HUES48 (cell line): ENCODE results near the gene RAMP1.
A peak's percentile ranks its signal among the peaks of the same experiment; 100 is the strongest.
"Not testable (repeated sequence)": the region's sequence is repeated elsewhere in the genome, so short reads cannot be mapped to it uniquely, and the experiment has no call there.

Experiments
- H3K27ac ChIP-seq: one replicate; pipeline ENCODE4 v1.7.0; 2013; ENCODE audit warnings: low read depth, low read length, inconsistent platforms
- H3K27me3 ChIP-seq: 2 replicates; pipeline ENCODE4 v1.6.1; 2013; ENCODE audit warnings: mild to moderate bottlenecking, low read length; ENCODE audit not compliant: control insufficient read depth, insufficient read depth
- H3K36me3 ChIP-seq: 2 replicates; pipeline ENCODE4 v1.6.1; 2013; ENCODE audit warnings: low read length; ENCODE audit not compliant: control insufficient read depth, insufficient read depth
- H3K4me1 ChIP-seq: 2 replicates; pipeline ENCODE4 v1.6.1; 2013; ENCODE audit warnings: mild to moderate bottlenecking, low read length; ENCODE audit not compliant: control insufficient read depth, insufficient read depth
- H3K4me3 ChIP-seq: 2 replicates; pipeline ENCODE4 v1.5.1; 2013; ENCODE audit warnings: mild to moderate bottlenecking, low read depth, low read length
- H3K9ac ChIP-seq: 2 replicates; pipeline ENCODE4 v1.6.1; 2013; ENCODE audit warnings: mild to moderate bottlenecking, low read depth, low read length, moderate library complexity
- H3K9me3 ChIP-seq: 2 replicates; pipeline ENCODE4 v1.6.1; 2013; ENCODE audit warnings: low read length; ENCODE audit not compliant: control insufficient read depth, insufficient read depth

Gene RAMP1

GRCh38 chr2:237941239-237941638, 81.8 kb downstream of the RAMP1 start:
- Histone ChIP-seq H3K27me3 (no peaks in the 10 kb centered on the region), H3K27ac (no peak overlapping the region), H3K9ac (no peak overlapping the region), H3K36me3 (no peaks in the 10 kb centered on the region), H3K4me3 (no peak overlapping the region), H3K4me1 (no peaks in the 10 kb centered on the region), H3K9me3 (peaks cover 13% of the 10 kb centered on the region)

GRCh38 chr2:237942513-237942899, 83.1 kb downstream of the RAMP1 start:
- no peak overlapping the region for H3K4me3 ChIP-seq
- no peaks in the 10 kb centered on the region for H3K27me3 ChIP-seq
- H3K27ac ChIP-seq = no peak overlapping the region
- H3K36me3 ChIP-seq = no peaks in the 10 kb centered on the region
- no peaks in the 10 kb centered on the region for H3K4me1 ChIP-seq
- no peak overlapping the region for H3K9ac ChIP-seq
- H3K9me3 ChIP-seq = peaks cover 13% of the 10 kb centered on the region

GRCh38 chr2:237943395-237944094, 84.1 kb downstream of the RAMP1 start:
- no peaks in the 10 kb centered on the region for H3K4me1 ChIP-seq
- H3K9ac ChIP-seq = no peak overlapping the region
- no peak overlapping the region for H3K27ac ChIP-seq
- H3K36me3 ChIP-seq = no peaks in the 10 kb centered on the region
- no peak overlapping the region for H3K4me3 ChIP-seq
- no peaks in the 10 kb centered on the region for H3K27me3 ChIP-seq
- H3K9me3 ChIP-seq = peaks cover 13% of the 10 kb centered on the region

DNA sequence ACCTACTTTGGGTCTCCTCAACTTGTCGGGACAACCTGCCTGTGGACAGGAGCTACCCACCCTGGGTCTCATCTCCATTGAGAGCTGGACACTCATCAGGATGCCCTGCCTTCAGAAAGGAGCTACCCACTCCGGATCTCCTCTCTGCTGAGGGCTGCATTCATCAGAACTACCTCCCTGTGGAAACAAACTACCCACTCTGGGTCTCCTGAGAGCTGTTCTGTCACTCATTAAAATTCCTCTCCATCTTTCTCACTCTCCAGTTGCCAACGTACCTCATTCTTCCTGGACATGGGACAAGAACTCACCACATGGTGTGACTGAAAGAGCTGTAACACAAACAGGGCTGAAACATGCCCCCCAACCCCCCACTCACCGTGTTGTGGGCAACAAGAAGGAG, 84.9 kb downstream of the RAMP1 start:
- no peak overlapping the region for H3K4me3 ChIP-seq
- no peaks in the 10 kb centered on the region for H3K27me3 ChIP-seq
- peaks cover 13% of the 10 kb centered on the region for H3K9me3 ChIP-seq
- no peak overlapping the region for H3K9ac ChIP-seq
- no peaks in the 10 kb centered on the region for H3K4me1 ChIP-seq
- H3K27ac ChIP-seq = no peak overlapping the region
- H3K36me3 ChIP-seq = no peaks in the 10 kb centered on the region

DNA sequence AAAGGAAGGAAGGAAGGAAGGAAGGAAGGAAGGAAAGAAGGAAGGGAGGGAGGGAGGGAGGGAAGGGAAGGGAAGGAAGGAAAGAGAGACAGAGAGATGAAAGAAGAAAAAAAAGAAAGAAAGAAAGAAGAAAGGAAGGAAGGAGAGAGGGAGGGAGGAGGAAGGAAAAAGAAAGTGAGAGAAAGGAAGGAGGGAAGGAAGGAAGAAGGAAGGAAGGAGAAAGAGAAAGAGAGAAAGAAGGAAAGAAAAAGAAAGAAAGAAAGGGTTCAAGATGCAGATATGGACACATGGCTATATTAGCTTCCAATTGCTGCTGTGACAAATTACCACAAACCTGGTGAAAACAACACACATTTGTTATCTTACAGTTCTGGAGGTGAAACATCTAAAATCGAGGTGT, 87.0 kb downstream of the RAMP1 start:
- Histone ChIP-seq H3K4me3 (no peak overlapping the region), H3K27me3 (no peaks in the 10 kb centered on the region), H3K4me1 (no peaks in the 10 kb centered on the region), H3K36me3 (no peaks in the 10 kb centered on the region), H3K9me3 (peaks cover 13% of the 10 kb centered on the region), H3K9ac (no peak overlapping the region), H3K27ac (no peak overlapping the region)

DNA sequence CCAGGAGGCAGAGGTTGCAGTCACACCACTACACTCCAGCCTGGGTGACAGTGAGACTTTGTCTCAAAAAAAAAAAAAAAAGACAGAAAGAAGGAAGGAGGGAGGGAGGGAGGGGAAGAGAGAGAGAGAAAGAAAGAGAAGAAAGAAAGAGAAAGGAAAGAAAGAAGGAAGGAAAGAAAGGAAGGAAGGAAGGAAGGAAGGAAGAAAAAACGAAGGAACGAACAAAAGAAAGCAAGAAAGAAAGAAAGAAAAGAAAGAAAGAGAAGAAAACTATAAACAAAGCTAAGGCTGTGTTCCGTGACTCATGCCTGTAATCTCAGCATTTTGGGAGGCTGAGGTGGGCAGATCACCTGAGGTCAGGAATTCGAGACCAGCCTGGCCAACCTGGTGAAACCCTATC, 91.9 kb downstream of the RAMP1 start:
- not testable (repeated sequence) for H3K9me3 ChIP-seq, H3K27ac ChIP-seq, H3K4me1 ChIP-seq, H3K4me3 ChIP-seq, H3K36me3 ChIP-seq, H3K9ac ChIP-seq
- peaks cover 20% of the 10 kb centered on the region for H3K27me3 ChIP-seq

DNA sequence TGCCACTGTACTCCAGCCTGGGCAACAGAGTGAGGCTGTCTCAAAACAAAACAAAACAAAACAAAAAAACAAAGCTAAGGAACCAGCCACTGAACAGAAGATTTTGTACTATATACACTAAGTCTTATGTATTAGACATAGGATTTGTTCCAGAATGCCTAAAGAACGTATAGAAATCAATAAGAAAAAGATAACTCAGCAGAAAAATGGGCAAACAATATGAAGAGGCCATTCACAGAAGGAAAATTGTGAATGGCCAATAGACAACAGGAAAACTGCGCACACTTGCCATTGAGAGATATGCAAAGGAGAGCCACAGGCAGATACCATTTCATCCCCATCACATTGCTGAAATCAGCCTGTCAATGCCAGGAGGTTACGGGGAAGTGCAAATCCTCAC, 92.5 kb downstream of the RAMP1 start:
- Histone ChIP-seq H3K27me3 (peaks cover 25% of the 10 kb centered on the region), H3K4me3 (no peak overlapping the region), H3K9me3 (no peaks in the 10 kb centered on the region), H3K4me1 (no peaks in the 10 kb centered on the region), H3K27ac (no peak overlapping the region), H3K9ac (no peak overlapping the region), H3K36me3 (no peaks in the 10 kb centered on the region)

DNA sequence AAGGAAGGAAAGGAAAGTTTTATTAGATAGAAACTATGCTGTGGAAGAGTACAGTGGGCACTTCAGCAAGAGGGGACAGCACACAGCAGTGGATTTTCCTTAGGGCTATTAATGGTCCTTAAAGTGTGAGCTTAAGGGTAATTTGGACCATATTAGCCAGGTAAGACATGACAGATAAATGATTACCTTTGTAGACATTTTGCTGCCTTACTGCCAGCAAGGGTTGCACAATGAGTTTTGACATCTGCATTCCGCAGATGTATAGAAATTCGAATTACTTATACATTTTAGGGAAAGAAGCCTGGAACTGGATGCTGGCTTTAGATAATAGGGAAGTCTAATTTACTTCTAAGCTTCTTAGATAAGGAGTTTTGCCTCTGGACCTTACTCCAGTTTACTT, 93.4 kb downstream of the RAMP1 start:
- H3K4me3 ChIP-seq = no peak overlapping the region
- no peaks in the 10 kb centered on the region for H3K4me1 ChIP-seq
- H3K9me3 ChIP-seq = no peaks in the 10 kb centered on the region
- H3K9ac ChIP-seq = no peak overlapping the region
- peaks cover 31% of the 10 kb centered on the region for H3K27me3 ChIP-seq
- no peaks in the 10 kb centered on the region for H3K36me3 ChIP-seq
- no peak overlapping the region for H3K27ac ChIP-seq

DNA sequence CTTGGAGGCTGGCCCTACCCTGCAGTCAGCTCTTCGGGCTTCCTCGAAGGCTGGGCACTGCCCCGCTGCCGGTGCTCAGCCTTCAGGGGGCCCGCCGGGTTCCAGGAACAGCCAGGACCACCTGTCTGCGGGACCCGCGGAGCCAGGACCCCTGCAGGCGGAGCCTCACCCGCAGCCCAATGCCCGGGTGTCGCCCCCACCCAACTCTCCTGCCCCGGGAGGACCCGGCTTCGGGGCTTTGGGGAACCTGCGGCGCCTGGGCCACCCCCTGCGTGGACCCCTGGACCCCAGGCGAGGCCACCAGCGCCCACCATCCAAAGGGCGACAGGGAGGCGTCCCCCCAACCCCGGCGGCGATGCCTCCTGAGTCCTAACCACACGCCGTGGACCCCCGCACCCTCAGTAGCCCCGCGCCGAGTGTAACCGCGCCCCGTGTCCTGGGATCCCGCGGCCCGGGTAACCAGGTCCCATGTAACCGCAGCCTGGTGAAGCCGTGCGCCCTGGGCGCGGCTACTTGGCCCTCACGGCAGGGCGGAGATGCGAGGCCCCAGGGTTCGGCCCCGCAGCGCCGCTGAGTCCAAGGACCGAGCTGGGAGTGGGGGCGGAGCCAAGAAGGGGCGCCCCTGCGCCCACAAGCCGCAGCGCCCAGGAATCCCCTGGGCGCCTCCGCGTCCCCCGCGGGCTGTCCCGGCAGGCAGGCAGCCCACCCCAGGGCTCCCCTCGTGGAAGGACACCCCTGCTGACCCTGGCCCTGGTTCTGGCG, 96.4 kb downstream of the RAMP1 start:
- no peaks in the 10 kb centered on the region for H3K4me1 ChIP-seq
- H3K9me3 ChIP-seq = no peaks in the 10 kb centered on the region
- no peak overlapping the region for H3K9ac ChIP-seq
- H3K36me3 ChIP-seq = no peaks in the 10 kb centered on the region
- peak overlapping the region; percentile 65 for H3K4me3 ChIP-seq
- H3K27me3 ChIP-seq = peaks cover 31% of the 10 kb centered on the region
- H3K27ac ChIP-seq = no peak overlapping the region

DNA sequence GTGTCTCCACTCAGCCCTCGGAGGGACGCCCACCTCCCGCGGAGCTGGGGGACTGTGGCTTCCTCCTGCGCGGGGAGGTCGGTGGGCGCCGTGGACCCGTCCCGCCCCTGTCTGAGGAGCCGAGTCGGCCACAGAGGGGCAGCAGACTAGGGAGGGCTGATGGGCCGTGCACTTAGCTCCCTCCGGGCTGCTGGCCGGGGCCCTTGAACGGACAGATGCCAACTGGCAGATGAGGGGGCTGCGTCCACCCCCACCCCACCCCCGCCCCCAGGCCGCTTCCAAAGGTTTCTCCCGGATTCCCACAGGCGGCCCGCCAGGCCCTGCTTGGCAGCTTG, 96.9 kb downstream of the RAMP1 start:
- peak overlapping the region; percentile 65 for H3K4me3 ChIP-seq

GRCh38 chr2:237961637-237962036, 102.2 kb downstream of the RAMP1 start:
- H3K4me3 ChIP-seq = no peak overlapping the region
- 0 out of 2 replicates have a peak, but pooled peaks cover 4% of the 10 kb centered on the region for H3K4me1 ChIP-seq
- peaks cover 11% of the 10 kb centered on the region for H3K9me3 ChIP-seq
- no peaks in the 10 kb centered on the region for H3K36me3 ChIP-seq
- H3K27me3 ChIP-seq = peaks cover 9% of the 10 kb centered on the region
- H3K9ac ChIP-seq = no peak overlapping the region
- no peak overlapping the region for H3K27ac ChIP-seq

More for the DNA sequence above, 96.9 kb downstream of the RAMP1 start:
- no peaks in the 10 kb centered on the region for H3K36me3 ChIP-seq
- no peaks in the 10 kb centered on the region for H3K9me3 ChIP-seq
- H3K27me3 ChIP-seq = peaks cover 31% of the 10 kb centered on the region
- no peak overlapping the region for H3K27ac ChIP-seq
- H3K9ac ChIP-seq = no peak overlapping the region
- H3K4me1 ChIP-seq = no peaks in the 10 kb centered on the region
